Gastrocnemius medialis (tissue), 4 donors: ENCODE measurements around the gene MMP24OS. TPM values are rescaled to one million over a fixed set of nuclear protein-coding genes. Genes with fewer than 3 reads are reported as not detected.
"Not testable (repeated sequence)": the region's sequence is repeated elsewhere in the genome, so short reads cannot be mapped to it uniquely, and the experiment has no call there.

ENCODE experiments used
- ATAC-seq, 2 donors: fragments of 150-250 bp; one replicate each; pipeline ENCODE4 v1.9.1; 2016
- DNase-seq, 2 donors: peaks; one replicate each; pipeline ENCODE4 v3.0.0-alpha.2; 2019
- H3K27ac ChIP-seq, 4 donors: fragments of 200-600 bp; sonication (generic); 1 replicate in 1 of 4; 2 replicates in 3 of 4; pipeline ENCODE4 v1.5.1; 2016 to 2018; ENCODE audit warnings: mild to moderate bottlenecking in 2 of 4, moderate library complexity in 1 of 4
- H3K27me3 ChIP-seq, 3 donors: fragments of 200-600 bp; sonication (generic) in 2 of 3; 1 replicate in 1 of 3; 2 replicates in 2 of 3; pipeline versions ENCODE4 v1.5.1 to v1.6.0; 2016 to 2019; ENCODE audit warnings: mild to moderate bottlenecking in 1 of 3, moderate library complexity in 1 of 3
- H3K36me3 ChIP-seq, 2 donors: fragments of 200-600 bp; sonication (generic) in 1 of 2; one replicate each; pipeline ENCODE4 v1.5.1; 2017 to 2018
- H3K4me1 ChIP-seq, 2 donors: fragments of 200-600 bp; sonication (generic) in 1 of 2; one replicate each; pipeline ENCODE4 v1.5.1; 2016 to 2017; ENCODE audit warnings: mild to moderate bottlenecking in 2 of 2
- H3K4me3 ChIP-seq, 4 donors: fragments of 200-600 bp; sonication (generic) in 3 of 4; 1 replicate in 1 of 4; 2 replicates in 3 of 4; pipeline ENCODE4 v1.5.1; 2016 to 2019; ENCODE audit warnings: mild to moderate bottlenecking in 2 of 4
- H3K9me3 ChIP-seq, 3 donors: fragments of 200-600 bp; sonication (generic) in 2 of 3; 1 replicate in 1 of 3; 2 replicates in 2 of 3; pipeline ENCODE4 v1.5.1; 2016 to 2019
- CTCF ChIP-seq, 5 experiments: fragments of 450-650 bp in 3 of 5; fragments of 200-600 bp in 2 of 5; sonication (generic) in 2 of 5; IDR thresholded peaks in 4 of 5; conservative IDR thresholded peaks in 1 of 5; 1 replicate in 4 of 5; 2 replicates in 1 of 5; pipeline ENCODE4 v1.5.1; 2016 to 2019; ENCODE audit warnings: antibody characterized with exemption in 5 of 5, mild to moderate bottlenecking in 3 of 5, moderate library complexity in 3 of 5
- POLR2A ChIP-seq, 2 donors: fragments of 450-650 bp; IDR thresholded peaks; one replicate each; pipeline ENCODE4 v1.6.1; 2017; ENCODE audit warnings: antibody characterized with exemption in 2 of 2, mild to moderate bottlenecking in 2 of 2, moderate library complexity in 2 of 2
- in situ Hi-C, 4 donors: fragments of 200-750 bp; cut with MboI; loops; one replicate each; pipeline versions ENCODE4 v1.15.0 to v1.8.0; 2017; ENCODE audit warnings: low sequenced_read_pairs in 4 of 4
- intact Hi-C: fragments of 100-400 bp; cut with DNase I; formaldehyde crosslinking; loops from one replicate; pipeline ENCODE4 v1.15.1; 2023; ENCODE audit warnings: low total_unique reads
- total RNA-seq, 4 donors: library from RNA; depleted of rRNA; stranded (reverse); fragments of >200 nt; gene quantifications; one replicate each; pipeline versions ENCODE4 v1.1.0 to v1.2.3, GENCODE V29; 2016

MMP24OS gene
- total RNA-seq, 4 donors from 2014 or later: 3.8 to 18.4 (median 12.4) TPM

- Histone ChIP-seq H3K4me1 (peaks cover 0 to 9% of the 10 kb centered on the region in 2 donors), H3K27me3 (no peaks in the 10 kb centered on the region), H3K36me3 (peaks cover 0 to 11% of the 10 kb centered on the region in 2 donors), H3K27ac (no peak overlapping the region), H3K9me3 (no peaks in the 10 kb centered on the region), H3K4me3 (no peak overlapping the region)
- intact Hi-C loops: no loop called here
- in situ Hi-C loops: no loop called here
- TF ChIP-seq CTCF (IDR thresholded peaks at IDR 0.05 in 4 of 5, conservative IDR thresholded peaks at IDR 0.05 in 1 of 5) (no peak), POLR2A (IDR thresholded peaks at IDR 0.05) (no peak)
- DNase-seq: no peak
- ATAC-seq: no peak
Measured at GRCh38 chr20:35267092-35267491, 10.8 kb downstream of the MMP24OS start.

- Histone ChIP-seq H3K27me3 (no peaks in the 10 kb centered on the region), H3K27ac (no peak overlapping the region), H3K36me3 (peaks cover 0 to 11% of the 10 kb centered on the region in 2 donors), H3K4me3 (no peak overlapping the region), H3K9me3 (no peaks in the 10 kb centered on the region), H3K4me1 (peaks cover 0 to 9% of the 10 kb centered on the region in 2 donors)
- ATAC-seq (no peak), DNase-seq (no peak)
- TF ChIP-seq CTCF (IDR thresholded peaks at IDR 0.05 in 4 of 5, conservative IDR thresholded peaks at IDR 0.05 in 1 of 5) (no peak), POLR2A (IDR thresholded peaks at IDR 0.05) (no peak)
- in situ Hi-C loops: no loop called here
- intact Hi-C loops: no loop called here
Measured at GRCh38 chr20:35264755-35265154, 13.2 kb downstream of the MMP24OS start.

- no peak overlapping the region for H3K4me3 ChIP-seq
- no peak overlapping the region for H3K27ac ChIP-seq
Measured at GRCh38 chr20:35263532-35264341, 14.2 kb downstream of the MMP24OS start.

GRCh38 chr20:35262731-35263531 is 15.0 kb downstream of the MMP24OS start:
- intact Hi-C loops, ATAC-seq, H3K36me3 ChIP-seq, H3K9me3 ChIP-seq, H3K27me3 ChIP-seq, H3K4me3 ChIP-seq, in situ Hi-C loops, H3K4me1 ChIP-seq, DNase-seq, H3K27ac ChIP-seq: not testable (repeated sequence)

More at GRCh38 chr20:35263532-35264341, 14.2 kb downstream of the MMP24OS start:
- H3K4me1 ChIP-seq: peaks cover 0 to 9% of the 10 kb centered on the region in 2 donors
- intact Hi-C loops: no loop called here
- no peaks in the 10 kb centered on the region for H3K9me3 ChIP-seq
- ATAC-seq: no peak
- peaks cover 0 to 11% of the 10 kb centered on the region in 2 donors for H3K36me3 ChIP-seq
- no peaks in the 10 kb centered on the region for H3K27me3 ChIP-seq
- in situ Hi-C loops: no loop called here
- no peak for DNase-seq
- TF ChIP-seq CTCF (IDR thresholded peaks at IDR 0.05 in 4 of 5, conservative IDR thresholded peaks at IDR 0.05 in 1 of 5) (no peak), POLR2A (IDR thresholded peaks at IDR 0.05) (no peak)

- H3K36me3 ChIP-seq, ATAC-seq, H3K4me3 ChIP-seq, DNase-seq, H3K4me1 ChIP-seq, intact Hi-C loops, H3K9me3 ChIP-seq, H3K27ac ChIP-seq, H3K27me3 ChIP-seq, in situ Hi-C loops: not testable (repeated sequence)
Measured at GRCh38 chr20:35262321-35262720, 15.6 kb downstream of the MMP24OS start.
